Erythroblast (primary cell): ENCODE measurements around the gene CHN2.

Source experiments
- GATA1 ChIP-seq: IDR thresholded peaks from 2 replicates; pipeline ENCODE4 v1.6.1; 2011; ENCODE audit warnings: low read depth, mild to moderate bottlenecking, control low read depth, low read length, moderate library complexity
- POLR2A ChIP-seq: IDR thresholded peaks from 2 replicates; pipeline ENCODE4 v1.6.1; 2011; ENCODE audit warnings: mild to moderate bottlenecking, low read length

DNA sequence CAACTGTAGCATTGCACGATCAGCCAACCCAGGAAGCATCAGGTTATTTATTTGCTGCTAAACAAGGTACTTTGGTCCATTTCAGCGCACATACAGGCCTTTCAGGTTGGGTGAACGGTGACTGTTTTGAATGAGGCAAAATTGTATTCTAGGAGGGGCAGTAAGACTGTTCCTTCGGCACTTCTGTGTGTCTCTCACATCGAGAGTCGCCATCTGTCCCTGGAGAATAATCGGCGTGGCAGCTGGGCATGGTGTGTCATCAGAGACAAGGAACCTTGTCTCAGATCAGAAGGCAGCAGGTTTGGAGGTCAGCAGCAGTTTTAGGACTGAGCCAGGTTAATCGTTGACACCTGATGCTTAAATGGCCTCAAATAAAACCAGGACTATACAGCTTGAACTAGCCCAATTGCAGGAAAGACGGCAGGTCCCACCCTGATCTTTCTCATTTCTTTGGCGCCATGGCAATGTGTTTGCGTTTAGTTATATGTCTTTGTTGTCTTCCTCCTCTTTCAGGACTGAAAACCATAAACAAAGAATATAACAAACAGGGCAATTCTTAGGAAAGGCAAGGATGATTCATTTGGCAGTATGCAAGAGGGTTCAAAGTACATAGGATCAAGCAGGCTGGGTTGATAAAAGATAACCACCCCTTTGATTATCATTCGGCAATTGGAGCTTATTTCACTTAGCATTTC is 277.0 kb downstream of the CHN2 start:
- TF ChIP-seq POLR2A = no peak
- TF ChIP-seq GATA1 = no peak
